ENCODE data around the gene ADI1. TPM values are rescaled to one million over a fixed set of nuclear protein-coding genes. Genes with fewer than 3 reads are reported as not detected.
A peak's percentile ranks its signal among the peaks of the same experiment; 100 is the strongest.
"Not testable (repeated sequence)": the region's sequence is repeated elsewhere in the genome, so short reads cannot be mapped to it uniquely, and the experiment has no call there.

Gene ADI1
- total RNA-seq, 8 experiments from 2014 or later, result 7.4 to 170 (median 17.1) TPM

DNA sequence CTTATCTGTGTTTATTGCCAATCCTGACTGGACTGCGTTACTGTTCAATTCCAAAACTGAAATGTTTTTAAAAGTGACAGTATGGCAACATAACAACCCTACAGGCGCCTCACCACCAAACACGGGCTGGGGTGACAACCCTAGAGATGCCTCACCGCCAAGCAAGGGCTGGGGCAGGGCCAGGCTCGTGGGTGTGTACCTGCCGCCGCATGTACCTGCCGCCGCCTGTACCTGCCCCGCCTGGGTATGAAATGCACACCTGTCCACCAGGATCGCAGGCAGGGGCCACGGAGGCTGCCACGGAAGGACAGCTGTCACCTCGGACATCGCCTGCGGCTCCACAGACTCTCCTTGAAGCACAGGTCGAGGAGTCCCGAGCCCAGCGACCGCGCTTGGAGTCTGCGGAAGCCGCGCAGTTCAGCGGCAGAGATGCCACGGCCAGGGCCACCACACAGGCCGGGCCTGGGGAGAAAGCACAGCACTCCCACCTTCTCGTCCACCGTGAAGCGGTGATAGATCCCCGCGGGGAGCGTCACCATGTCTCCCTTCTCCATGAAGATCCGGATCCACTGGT lies 18.9 kb downstream of the ADI1 start:
- Histone ChIP-seq H3K27ac (no peak overlapping the region), H3K4me3 (no peak overlapping the region), H3K4me1 (replicated peaks in 1 of 2) (no peaks in the 10 kb centered on the region)
- ATAC-seq (replicated peaks in 6 of 8), result no peak
- in situ Hi-C loops (cut with MboI; ENCODE audit: low pct_unique_long_range_greater_than_20kb in 2 of 9, low sequenced_read_pairs in 9 of 9, unreplicated experiment in 9 of 9), result no loop called here
- 75 to 100% (median 94%) methylated on average over 1 to 15 of the region's 34 CpGs; no CpG with 5 or more reads in 2 of the 10 experiments for WGBS, 10 experiments

- no peak overlapping the region for H3K27ac ChIP-seq
- H3K4me1 ChIP-seq (replicated peaks in 1 of 2), result peaks cover 6% of the 10 kb centered on the region in 2 donors
- ATAC-seq (replicated peaks in 6 of 8), result no peak
- no peak overlapping the region for H3K4me3 ChIP-seq
- WGBS, 10 experiments, result 86 to 100% (median 92%) methylated on average over 4 to 18 of the region's 18 CpGs; no CpG with 5 or more reads in 2 of the 10 experiments
- in situ Hi-C loops (cut with MboI; ENCODE audit: low pct_unique_long_range_greater_than_20kb in 2 of 9, low sequenced_read_pairs in 9 of 9, unreplicated experiment in 9 of 9), result no loop called here
Observed at GRCh38 chr2:3498783-3499394, 20.4 kb downstream of the ADI1 start.

DNA sequence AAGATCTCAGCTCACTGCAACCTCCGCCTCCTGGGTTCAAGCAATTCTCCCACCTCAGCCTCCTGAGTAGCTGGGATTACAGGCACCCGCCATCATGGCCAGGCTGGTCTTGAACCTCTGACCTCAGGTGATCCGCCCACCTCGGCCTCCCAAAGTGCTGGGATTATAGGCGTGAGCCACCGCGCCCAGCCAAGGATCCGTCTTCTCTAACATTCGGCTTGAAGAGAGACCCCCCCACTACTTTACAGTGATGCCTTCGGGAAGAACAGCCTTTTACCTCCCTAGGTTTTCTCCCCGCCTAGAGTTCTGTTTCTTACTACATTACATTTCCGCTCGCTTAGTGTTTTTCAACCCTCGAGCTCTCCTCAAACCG lies 22.6 kb downstream of the ADI1 start:
- H3K4me3 ChIP-seq; in situ Hi-C loops (cut with MboI; ENCODE audit: low pct_unique_long_range_greater_than_20kb in 2 of 9, low sequenced_read_pairs in 9 of 9, unreplicated experiment in 9 of 9); ATAC-seq (replicated peaks in 6 of 8); H3K27ac ChIP-seq: not testable (repeated sequence)
- peaks cover 17 to 19% of the 10 kb centered on the region in 2 donors for H3K4me1 ChIP-seq (replicated peaks in 1 of 2)
- WGBS, 10 experiments, result 90 to 100% (median 93%) methylated on average over 1 to 12 of the region's 15 CpGs; no CpG with 5 or more reads in 4 of the 10 experiments

- WGBS, 10 experiments, result 91 to 100% (median 96%) methylated on average over 2 to 9 of the region's 13 CpGs; no CpG with 5 or more reads in 3 of the 10 experiments
- peak in 1 of 8 experiments; percentile 72 for ATAC-seq (replicated peaks in 6 of 8)
- in situ Hi-C loops (cut with MboI; ENCODE audit: low pct_unique_long_range_greater_than_20kb in 2 of 9, low sequenced_read_pairs in 9 of 9, unreplicated experiment in 9 of 9), result no loop called here
- no peak overlapping the region for H3K4me3 ChIP-seq
- H3K27ac ChIP-seq, result no peak overlapping the region
- peaks cover 22 to 27% of the 10 kb centered on the region in 2 donors for H3K4me1 ChIP-seq (replicated peaks in 1 of 2)
Observed at GRCh38 chr2:3494984-3495666, 24.2 kb downstream of the ADI1 start.

GRCh38 chr2:3493615-3494007 lies 25.7 kb downstream of the ADI1 start:
- WGBS, 10 experiments, result 27 to 80% (median 53%) methylated on average over 1 to 4 of the region's 10 CpGs; no CpG with 5 or more reads in 6 of the 10 experiments
- Histone ChIP-seq H3K4me1 (replicated peaks in 1 of 2) (peaks cover 34 to 38% of the 10 kb centered on the region in 2 donors), H3K27ac (peak overlapping the region in 1 of 2 donors; percentile 14), H3K4me3 (no peak overlapping the region)
- in situ Hi-C loops (cut with MboI; ENCODE audit: low pct_unique_long_range_greater_than_20kb in 2 of 9, low sequenced_read_pairs in 9 of 9, unreplicated experiment in 9 of 9), result no loop called here
- ATAC-seq (replicated peaks in 6 of 8), result peak in 7 of 8 experiments; percentile 57 to 94 (median 89)

GRCh38 chr2:3492951-3493614 lies 26.2 kb downstream of the ADI1 start:
- Histone ChIP-seq H3K4me3 (no peak overlapping the region), H3K4me1 (replicated peaks in 1 of 2) (peaks cover 39 to 43% of the 10 kb centered on the region in 2 donors), H3K27ac (peak overlapping the region; percentile 14 to 50)
- ATAC-seq (replicated peaks in 6 of 8), result peak in 4 of 8 experiments; percentile 15 to 32 (median 28)
- in situ Hi-C loops (cut with MboI; ENCODE audit: low pct_unique_long_range_greater_than_20kb in 2 of 9, low sequenced_read_pairs in 9 of 9, unreplicated experiment in 9 of 9), result no loop called here
- 78 to 100% (median 93%) methylated on average over 2 to 17 of the region's 29 CpGs; no CpG with 5 or more reads in 2 of the 10 experiments for WGBS, 10 experiments

DNA sequence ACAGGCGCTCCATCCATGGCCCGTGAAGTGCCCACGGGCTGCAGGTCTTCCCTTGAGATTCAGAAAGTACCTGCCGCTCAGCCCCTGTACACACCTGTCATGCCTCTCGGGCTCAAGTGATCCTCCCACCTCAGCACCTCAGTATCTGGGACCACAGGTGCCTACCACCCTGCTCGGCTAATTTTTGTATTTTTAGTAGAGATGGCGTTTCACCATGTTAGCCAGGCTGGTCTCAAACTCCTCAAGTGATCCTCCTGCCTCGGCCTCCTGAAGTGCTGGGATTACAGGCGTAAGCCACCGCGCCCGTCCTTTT lies 26.9 kb downstream of the ADI1 start:
- in situ Hi-C loops (cut with MboI; ENCODE audit: low pct_unique_long_range_greater_than_20kb in 2 of 9, low sequenced_read_pairs in 9 of 9, unreplicated experiment in 9 of 9); H3K27ac ChIP-seq; H3K4me3 ChIP-seq; ATAC-seq (replicated peaks in 6 of 8): not testable (repeated sequence)
- peaks cover 44 to 47% of the 10 kb centered on the region in 2 donors for H3K4me1 ChIP-seq (replicated peaks in 1 of 2)
- 76 to 100% (median 100%) methylated on average over 1 to 6 of the region's 12 CpGs; no CpG with 5 or more reads in 3 of the 10 experiments for whole genome bisulfite sequencing, 10 experiments

DNA sequence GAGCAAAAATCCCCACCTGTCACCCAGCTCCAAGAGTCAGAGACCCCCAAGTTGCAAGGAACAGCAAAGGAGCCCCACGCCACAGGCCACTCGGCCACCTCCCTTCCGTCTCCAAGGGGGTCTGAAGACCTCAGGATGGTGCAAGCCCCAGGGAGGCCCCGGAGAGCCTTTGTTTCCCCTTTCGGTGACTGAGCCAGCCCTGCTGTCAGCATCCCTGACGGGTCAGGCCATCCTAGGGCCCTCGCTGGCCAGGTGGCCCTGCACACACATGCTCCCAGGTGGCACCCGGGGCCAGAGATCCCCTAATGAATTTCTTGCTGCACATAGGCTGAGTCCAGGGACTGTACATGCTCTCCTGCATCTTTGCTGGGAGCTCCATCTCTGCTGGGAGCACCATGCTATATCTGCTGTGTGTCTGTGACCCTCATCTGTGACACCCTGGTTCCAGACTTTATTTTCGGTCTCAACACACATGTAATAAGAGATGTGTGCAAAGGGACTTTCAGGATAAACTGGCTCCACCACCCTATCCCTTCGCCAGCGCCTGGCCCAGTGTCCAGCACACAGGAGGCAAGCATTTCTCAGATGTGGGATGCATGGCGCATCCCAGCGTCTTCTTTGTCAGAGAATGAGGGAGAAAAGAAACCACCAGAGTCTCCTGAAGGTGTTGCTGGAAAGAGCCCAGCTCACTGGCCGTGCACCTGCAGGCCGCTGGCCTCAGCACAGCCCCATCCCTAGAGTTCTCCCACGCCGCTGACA lies 27.4 kb downstream of the ADI1 start:
- 83 to 100% (median 100%) methylated on average over 2 to 7 of the region's 17 CpGs; no CpG with 5 or more reads in 5 of the 10 experiments for WGBS, 10 experiments
- H3K4me3 ChIP-seq, result no peak overlapping the region
- peaks cover 44 to 47% of the 10 kb centered on the region in 2 donors for H3K4me1 ChIP-seq (replicated peaks in 1 of 2)
- no peak for ATAC-seq (replicated peaks in 6 of 8)
- H3K27ac ChIP-seq, result no peak overlapping the region
- in situ Hi-C loops (cut with MboI; ENCODE audit: low pct_unique_long_range_greater_than_20kb in 2 of 9, low sequenced_read_pairs in 9 of 9, unreplicated experiment in 9 of 9), result no loop called here

DNA sequence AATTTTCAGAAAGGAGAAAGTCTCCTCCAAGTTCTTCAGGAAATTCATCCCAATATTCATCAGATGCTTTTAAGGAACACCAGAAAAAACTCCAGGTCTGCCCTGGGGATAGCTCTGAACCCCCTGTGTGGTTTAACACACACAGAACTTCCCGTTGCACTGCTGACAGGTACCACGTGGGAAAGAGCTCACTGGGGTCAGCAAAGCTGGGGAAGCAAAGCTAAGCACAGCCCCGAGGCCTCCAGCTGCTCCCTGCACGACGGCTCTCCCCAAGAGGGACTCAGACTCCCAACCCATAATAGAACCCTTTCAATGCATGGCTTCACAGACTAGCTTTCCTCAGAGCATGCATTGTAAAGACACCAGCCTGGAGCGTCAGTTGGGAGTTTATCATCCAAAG lies 28.0 kb downstream of the ADI1 start:
- in situ Hi-C loops (cut with MboI; ENCODE audit: low pct_unique_long_range_greater_than_20kb in 2 of 9, low sequenced_read_pairs in 9 of 9, unreplicated experiment in 9 of 9), result no loop called here
- peak in 2 of 8 experiments; percentile 28 to 29 for ATAC-seq (replicated peaks in 6 of 8)
- H3K4me3 ChIP-seq, result no peak overlapping the region
- WGBS, 10 experiments, result 33 to 40% (median 39%) methylated on average over 1 to 5 of the region's 6 CpGs; no CpG with 5 or more reads in 7 of the 10 experiments
- H3K27ac ChIP-seq, result no peak overlapping the region
- H3K4me1 ChIP-seq (replicated peaks in 1 of 2), result peaks cover 44 to 47% of the 10 kb centered on the region in 2 donors

GRCh38 chr2:3490191-3491170 lies 28.9 kb downstream of the ADI1 start:
- 30 to 100% (median 78%) methylated on average over 1 to 7 of the region's 27 CpGs; no CpG with 5 or more reads in 3 of the 10 experiments for WGBS, 10 experiments
- H3K27ac ChIP-seq, result no peak overlapping the region
- peaks cover 44 to 47% of the 10 kb centered on the region in 2 donors for H3K4me1 ChIP-seq (replicated peaks in 1 of 2)
- in situ Hi-C loops (cut with MboI; ENCODE audit: low pct_unique_long_range_greater_than_20kb in 2 of 9, low sequenced_read_pairs in 9 of 9, unreplicated experiment in 9 of 9), result no loop called here
- ATAC-seq (replicated peaks in 6 of 8), result peak in 1 of 8 experiments; percentile 12
- no peak overlapping the region for H3K4me3 ChIP-seq

DNA sequence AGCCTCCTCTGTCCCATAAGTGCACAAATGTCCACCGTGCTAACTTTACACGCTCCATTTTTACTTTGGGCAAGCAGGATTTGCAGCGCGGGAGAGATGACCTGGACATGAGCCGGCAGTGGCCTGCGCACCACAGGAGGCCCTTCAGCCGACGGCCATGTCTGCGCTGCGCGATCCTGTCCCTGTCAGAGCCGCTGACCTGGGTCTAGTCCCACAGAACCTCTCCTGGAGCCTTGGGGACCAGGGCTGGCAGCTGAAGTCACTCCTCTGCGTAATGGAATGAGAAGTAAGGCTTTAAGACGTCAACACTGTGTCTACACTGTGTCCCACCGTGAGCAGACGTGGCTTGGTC lies 29.6 kb downstream of the ADI1 start:
- ATAC-seq (replicated peaks in 6 of 8), result no peak
- Histone ChIP-seq H3K4me1 (replicated peaks in 1 of 2) (peaks cover 44 to 47% of the 10 kb centered on the region in 2 donors), H3K27ac (no peak overlapping the region), H3K4me3 (no peak overlapping the region)
- in situ Hi-C loops (cut with MboI; ENCODE audit: low pct_unique_long_range_greater_than_20kb in 2 of 9, low sequenced_read_pairs in 9 of 9, unreplicated experiment in 9 of 9), result no loop called here
- 34 to 98% (median 89%) methylated on average over 1 to 8 of the region's 16 CpGs; no CpG with 5 or more reads in 5 of the 10 experiments for WGBS, 10 experiments

All from motor neuron (in vitro differentiated cells).